Endometrium (tissue), 2 donors: ENCODE data around the gene PDE9A.

ENCODE experiments used
- FAIRE-seq: peaks from 2 replicates; lab custom pipeline; 2012; peaks lifted over from hg19 to GRCh38; lab: Jason Lieb, UNC
- donor health status: control.
- donor health status: control.

PDE9A gene

DNA sequence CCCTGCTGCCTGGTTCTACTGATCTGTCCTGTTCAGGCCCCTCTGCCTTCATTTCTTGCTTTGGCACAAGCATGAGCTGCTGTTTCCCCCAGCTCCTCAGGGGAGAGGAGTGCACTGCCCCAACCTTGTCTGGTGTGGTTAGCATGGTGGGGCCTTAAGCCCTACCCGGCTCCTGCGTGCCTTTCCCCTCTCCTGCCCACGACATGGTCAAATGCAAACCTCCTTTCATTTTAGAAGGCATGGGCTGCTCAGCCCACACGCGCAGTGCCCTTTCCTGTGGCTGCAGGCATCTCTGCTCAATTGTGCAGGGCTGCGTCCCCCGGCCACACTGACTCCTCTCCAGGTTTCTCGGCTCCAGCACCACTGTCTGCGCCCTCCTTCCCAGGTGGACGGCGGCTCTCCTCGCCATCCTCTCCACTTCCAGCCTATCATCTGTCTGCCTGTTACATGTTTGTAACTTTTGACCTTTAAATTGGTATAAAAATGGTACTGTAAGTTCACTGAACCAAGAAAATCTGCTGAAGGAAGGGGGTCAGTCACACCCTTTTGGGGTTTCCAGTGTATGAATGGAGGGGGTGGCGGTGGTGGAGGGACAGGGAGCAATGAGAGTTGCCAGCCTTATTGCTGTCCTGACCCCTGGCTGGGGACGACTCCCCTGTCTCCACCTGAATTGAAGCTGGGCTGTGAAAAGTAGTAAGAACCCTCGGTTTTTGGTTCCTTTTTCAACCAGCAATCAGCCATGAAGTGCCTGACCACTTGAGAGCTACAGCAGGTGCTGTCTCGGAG lies 5.1 kb downstream of the PDE9A start:
- FAIRE-seq: no peak

DNA sequence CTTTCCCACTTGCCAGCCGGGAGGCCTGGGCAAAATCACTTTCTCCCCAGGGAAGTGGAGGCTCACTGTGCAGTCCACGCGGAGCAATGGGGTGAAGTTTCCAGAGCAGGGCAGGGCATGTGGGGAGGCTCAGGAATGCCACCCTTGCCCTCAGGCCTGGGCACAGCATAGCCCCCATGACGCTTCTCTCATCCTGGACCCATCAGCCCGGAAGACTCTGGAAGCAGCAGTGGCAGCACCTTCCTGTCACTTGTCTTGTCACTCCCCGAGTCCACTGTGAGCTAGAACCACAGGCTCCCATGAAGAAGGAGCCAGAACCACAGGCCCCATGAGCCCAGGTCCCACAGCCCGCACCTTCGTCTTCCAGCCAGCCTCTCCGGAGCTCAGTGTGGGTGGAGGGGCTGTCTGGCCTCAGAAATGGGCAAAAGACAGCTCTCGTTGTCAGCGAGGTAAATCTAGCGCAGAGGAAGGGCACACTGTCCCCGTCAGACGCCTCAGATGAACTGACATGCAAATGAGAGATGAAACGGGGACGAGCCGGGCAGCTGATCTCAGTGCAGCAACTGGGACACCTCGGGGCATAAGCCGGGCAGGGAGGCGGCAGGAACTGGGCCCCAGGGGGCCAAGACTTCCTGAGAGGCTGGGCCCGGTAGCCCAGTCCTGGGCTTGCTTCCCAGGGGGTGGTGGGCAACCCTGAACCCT lies 6.1 kb downstream of the PDE9A start:
- FAIRE-seq: no peak

DNA sequence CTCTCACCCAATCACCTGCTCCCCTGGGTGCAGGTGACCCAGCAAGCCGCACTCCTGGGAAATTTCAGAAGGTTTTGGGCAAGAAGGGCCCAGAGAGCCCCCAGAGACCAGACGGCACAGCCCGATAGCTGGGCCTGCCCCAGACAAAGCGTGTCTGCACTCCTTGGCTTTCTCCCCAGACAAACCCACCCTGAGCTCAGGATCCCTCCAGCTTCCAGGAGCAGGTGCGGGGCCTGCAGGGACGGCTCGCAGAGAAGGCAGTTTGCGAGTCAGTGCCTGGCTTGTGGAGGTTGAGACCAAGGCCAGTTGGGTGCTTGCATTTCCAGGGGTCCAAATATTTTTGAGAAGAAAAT lies 6.7 kb downstream of the PDE9A start:
- no peak for FAIRE-seq

DNA sequence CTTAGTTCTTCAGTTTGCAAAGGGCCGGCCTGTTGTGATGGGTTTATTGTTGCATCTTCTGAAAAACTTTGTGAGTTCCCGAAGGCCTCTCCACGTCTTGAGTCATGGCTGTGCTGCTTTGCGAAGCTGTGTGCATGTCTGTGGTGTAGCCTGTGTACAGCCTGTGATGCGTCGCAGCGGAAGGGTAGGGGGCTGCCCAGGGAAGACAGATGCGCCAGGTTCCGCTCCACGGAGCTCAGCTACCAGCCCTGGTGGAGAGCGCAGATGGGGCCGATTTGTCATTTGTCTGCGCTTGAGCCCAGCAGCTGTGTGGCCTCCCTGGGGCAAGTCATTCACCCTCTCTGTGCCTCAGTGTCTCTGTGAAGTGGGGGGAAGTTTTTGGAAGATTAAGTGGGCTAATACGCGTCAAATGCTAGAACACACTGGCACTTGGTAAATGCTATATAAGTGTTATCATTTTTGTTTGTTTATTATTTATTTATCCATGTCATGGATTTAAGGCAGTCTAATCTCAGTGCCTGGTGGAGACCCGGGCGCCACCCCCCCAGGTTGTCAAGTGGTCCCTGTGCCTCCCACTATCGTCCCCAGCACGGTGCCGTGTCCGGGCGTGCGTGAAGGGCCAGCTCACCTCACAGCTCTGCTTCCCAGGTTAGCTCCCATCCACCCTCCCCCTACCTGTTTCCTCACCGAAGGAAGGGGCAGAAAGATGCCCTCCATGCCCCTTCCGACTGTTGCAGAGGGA lies 8.4 kb downstream of the PDE9A start:
- no peak for FAIRE-seq

- FAIRE-seq: no peak
Observed at GRCh38 chr21:42662430-42663199, 9.2 kb downstream of the PDE9A start.

DNA sequence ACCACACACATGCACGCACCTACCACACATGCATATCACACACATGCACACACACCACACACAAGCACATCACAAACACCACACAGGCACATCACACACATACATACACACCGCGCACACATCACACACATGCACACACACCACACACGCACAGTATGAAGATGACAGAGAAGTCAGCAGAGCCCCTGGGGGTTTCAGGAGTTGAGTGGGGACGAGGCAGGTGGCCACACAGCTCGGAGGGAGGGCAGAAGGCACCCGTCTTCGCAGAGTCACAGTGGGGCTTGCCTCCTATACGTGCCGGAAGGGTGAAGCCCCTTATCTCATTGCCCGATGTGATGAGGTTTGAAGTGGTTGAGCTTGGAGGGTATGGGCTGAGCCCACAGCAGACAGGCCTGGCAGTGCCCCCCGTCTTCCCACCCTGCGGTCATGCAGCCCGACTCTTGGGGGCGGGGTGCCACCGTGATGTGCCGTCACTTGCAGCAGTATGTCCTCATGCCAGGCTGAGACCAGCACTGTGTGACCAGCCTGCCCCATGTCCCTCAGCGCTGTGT lies 9.9 kb downstream of the PDE9A start:
- FAIRE-seq: no peak

DNA sequence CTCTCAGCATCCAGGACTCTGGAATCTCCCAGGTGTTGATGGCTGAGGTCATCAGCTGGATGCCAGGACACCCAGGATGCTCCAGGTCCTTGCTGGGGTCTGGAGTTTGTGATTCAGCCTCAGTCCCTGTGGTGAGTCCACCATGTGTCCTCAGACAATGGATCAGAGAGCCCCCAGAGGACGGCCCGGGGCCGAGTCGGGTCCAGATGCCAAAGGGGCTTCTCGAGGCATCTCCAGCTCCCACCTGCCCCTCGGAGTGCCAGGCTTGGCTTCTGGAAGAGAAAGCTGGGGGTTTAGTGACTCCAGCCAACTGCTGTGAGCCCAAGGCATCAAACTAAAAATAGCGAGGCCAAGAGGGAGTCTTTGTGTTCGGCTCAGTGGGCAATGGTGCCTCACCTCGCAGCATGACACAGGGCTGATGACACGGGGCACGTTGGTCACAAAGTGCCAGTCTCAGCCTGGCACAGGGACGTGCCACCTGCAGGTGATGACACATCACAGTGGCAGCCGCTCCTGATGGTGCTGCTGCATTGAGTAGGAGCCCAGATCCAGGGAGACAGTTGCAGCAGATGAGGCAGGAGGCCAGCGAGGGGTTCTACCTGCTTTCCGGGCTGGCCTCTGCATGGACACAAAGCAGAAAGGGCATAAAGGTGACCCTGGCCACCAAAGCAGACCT lies 10.6 kb downstream of the PDE9A start:
- no peak for FAIRE-seq

DNA sequence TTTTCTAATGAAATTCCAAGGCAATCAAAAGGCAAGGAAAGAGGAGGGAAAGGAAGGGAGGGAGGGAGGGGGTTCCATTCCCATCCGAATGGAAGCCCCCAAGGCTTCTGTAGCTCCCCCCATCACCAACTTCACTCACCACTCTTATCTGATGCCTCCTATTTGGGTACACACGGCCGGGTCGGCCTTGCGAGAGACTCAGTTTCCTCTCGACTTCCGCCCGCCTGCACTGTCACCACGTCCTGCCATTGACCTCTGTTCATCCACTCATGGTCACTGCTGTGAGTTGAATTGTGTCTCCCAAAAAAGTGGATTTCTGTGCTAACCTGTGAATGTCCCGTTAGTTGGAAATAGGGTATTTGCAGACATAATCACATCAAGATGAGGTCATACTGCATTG lies 11.2 kb downstream of the PDE9A start:
- no peak for FAIRE-seq

GRCh38 chr21:42665026-42665425 lies 11.6 kb downstream of the PDE9A start:
- FAIRE-seq: no peak

DNA sequence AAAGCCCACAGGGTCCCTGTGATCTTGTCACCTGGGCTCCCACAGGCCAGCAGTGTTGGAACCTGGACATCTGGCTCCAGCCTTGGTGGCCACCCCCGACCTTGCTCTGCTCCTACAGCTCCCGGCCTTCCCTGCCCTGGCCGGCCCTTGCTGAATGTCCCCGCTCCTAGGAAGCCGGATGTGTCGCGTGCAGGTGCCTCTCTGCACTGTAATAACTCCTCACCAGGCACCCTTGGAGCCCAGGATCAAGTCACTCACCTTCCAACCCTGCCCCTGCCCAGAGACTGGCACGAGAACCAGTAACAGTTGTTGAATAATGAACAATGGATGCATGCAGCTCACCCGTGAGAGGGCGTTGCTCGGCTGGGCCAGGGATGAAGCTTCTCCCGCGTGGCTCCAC lies 12.1 kb downstream of the PDE9A start:
- no peak for FAIRE-seq

DNA sequence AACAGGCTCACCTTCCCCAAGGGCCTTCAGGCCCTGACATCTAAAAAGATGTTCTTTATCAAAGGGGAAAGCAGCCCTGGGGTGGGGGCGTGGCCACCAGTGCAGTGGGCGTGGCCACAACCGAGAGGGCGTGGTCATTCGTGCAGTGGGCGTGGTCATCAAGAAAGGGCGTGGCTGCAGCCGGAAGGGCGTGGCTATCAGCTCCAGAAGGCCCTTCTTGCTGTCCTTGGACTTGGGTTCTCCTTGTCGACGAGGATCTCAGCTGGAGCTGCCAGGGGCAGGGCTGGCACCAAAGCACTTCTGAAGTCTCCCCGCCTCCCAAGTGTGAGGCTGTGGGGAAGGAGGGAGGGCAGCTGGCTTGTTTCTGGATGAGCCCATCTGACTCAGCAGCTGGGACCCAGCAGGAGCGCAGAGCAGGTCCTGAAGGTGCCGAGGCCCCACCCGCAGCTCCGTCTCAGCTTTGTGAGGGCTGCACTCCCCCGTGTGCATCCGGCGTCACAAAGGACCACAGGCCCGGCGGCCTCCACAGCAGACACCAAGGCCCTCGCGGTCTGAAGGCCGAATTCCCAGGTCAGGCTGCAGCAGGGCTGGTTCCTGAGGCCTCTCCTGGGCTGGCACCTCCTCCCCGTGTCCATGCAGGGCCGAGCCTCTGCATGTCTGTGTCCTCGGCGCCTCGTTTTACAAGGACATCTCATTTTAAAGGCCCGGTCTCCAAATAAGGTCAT lies 12.8 kb downstream of the PDE9A start:
- FAIRE-seq: no peak

DNA sequence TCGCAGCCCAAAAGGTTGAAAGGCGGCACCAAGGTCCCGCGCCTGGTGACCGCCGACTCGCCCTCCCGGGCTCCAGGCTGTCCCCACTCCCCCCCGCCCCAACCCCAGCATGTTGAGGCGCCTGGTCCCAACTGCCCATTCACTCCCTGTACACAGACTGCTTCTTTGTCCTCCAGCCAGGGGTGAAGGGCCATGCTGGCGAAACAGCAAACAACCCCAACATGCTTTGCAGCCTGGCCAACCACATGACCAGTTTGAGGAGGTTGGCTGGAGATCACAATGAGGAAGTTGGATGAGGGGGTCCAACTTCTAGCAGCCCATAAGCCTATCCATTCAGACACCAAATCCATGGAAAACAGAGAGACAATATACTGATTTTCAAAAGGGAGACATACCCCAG lies 13.5 kb downstream of the PDE9A start:
- no peak for FAIRE-seq

DNA sequence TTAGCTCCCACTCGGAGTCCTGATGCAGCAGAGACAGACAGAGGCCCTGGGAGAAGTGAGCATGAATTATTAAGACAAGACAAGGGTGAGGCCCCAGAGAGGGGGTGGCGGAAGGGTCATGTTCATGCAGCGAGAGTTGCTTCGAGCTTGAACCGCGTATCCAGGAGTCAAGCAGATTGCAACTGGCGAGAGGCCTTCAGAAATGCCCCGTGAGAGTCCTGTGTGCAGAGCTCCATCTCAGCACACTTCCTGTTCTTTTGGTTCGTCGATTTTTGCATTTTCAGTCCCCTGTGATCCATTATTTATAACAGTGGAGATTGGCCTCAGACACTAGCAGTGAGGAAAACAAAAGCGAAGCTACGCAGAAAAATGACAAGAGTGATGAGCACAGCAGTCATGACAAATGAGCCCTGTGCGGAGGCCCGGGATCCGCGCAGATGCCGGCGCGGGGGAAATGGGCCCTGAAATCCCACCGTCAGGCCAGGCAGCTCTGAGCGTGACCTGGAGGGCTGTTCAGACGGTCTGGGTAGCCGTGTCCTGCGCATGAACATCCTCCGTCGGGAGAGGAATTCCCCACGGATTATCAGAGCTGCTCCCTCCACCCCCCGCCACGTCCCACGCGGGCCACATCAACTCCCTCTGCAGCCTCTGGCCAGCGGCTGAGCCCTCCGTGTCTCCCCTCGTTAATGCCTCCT lies 15.0 kb downstream of the PDE9A start:
- no peak for FAIRE-seq

DNA sequence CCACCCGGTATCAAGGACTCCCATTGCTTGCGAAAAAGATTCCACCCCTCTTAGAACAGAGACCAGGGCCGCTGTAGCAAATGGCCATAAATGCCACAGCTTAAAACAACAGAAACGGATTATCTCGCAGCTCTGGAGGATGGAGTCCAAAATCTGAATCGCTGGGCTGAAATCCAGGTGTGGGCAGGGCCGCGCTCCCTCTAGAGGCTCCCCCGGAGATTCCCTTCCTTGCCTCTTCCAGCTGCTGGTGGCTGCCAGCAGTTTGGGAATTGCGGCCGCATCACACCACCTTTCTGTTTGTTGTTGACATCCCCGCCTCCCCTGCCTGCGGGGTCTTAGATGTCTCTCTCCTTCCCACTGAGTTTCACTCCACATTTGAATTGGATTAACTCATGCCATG lies 15.6 kb downstream of the PDE9A start:
- no peak for FAIRE-seq

- FAIRE-seq: no peak
Observed at GRCh38 chr21:42670058-42670880, 16.8 kb downstream of the PDE9A start.

GRCh38 chr21:42670884-42671283 lies 17.5 kb downstream of the PDE9A start:
- no peak for FAIRE-seq

- FAIRE-seq: no peak
Observed at GRCh38 chr21:42671778-42672593, 18.6 kb downstream of the PDE9A start.

DNA sequence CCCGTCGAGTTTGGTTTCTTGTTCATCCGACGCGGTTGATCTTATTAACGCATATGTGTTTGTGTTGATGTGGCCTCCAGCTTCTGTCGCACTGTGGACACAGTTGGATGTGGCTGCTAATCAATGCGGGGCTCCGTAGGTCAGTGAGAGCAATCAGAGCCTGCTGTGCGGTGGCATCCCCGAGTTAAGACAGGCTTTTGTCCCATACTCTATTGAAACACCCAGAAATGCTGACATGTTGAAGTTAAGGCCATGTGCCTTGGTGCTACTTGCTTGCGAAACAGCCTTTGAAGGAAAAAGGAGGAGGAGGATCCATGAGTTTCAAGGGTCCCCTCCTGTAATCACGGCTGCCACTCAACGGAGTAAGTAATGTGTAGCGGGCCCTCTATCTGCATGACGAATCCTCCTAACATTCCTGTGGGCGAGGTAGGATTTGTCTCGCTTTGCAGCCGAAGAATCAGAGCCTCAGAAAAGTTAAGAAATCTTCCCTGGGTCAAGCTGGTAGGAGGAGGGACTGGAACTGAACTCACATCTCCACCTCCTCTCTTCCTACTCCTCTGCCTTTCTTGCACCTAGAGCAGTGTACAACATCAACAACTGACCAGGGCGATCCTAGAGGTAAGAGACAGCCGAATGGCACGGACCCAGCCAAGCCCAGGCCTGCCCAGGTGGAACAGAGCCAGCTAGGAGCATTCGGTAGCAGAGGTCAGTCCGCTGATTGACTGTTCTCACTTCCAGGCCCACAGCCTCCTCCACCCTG lies 19.5 kb downstream of the PDE9A start:
- FAIRE-seq: no peak
